AG10803 (cell line): Measurements from ENCODE around the gene GOLGA8A.
A peak's percentile ranks its signal among the peaks of the same experiment; 100 is the strongest.

Source experiments
- DNase-seq: peaks from one replicate; pipeline ENCODE4 v3.0.0; 2010; ENCODE audit warnings: low read depth
- H3K4me3 ChIP-seq: 2 replicates; pipeline ENCODE4 v1.5.1; 2011; ENCODE audit warnings: mild to moderate bottlenecking, low read length, control low read depth
- CTCF ChIP-seq: conservative IDR thresholded peaks from 2 replicates; pipeline ENCODE4 v1.5.1; 2011; ENCODE audit warnings: mild to moderate bottlenecking, low read length, control low read depth, inconsistent platforms

Gene GOLGA8A

GRCh38 chr15:34461730-34462129, 24.1 kb upstream of the GOLGA8A start:
- H3K4me3 ChIP-seq = no peak overlapping the region
- no peak for TF ChIP-seq CTCF
- DNase-seq = no peak

GRCh38 chr15:34460451-34460850, 22.8 kb upstream of the GOLGA8A start:
- no peak overlapping the region for H3K4me3 ChIP-seq
- TF ChIP-seq CTCF = no peak
- DNase-seq = no peak

- no peak overlapping the region for H3K4me3 ChIP-seq
- DNase-seq = no peak
- TF ChIP-seq CTCF = no peak
Measured at GRCh38 chr15:34456658-34457057, 19.1 kb upstream of the GOLGA8A start.

- TF ChIP-seq CTCF = no peak
- no peak overlapping the region for H3K4me3 ChIP-seq
- DNase-seq = no peak
Measured at GRCh38 chr15:34442891-34443290, 5.3 kb upstream of the GOLGA8A start.

GRCh38 chr15:34439878-34440277, 2.3 kb upstream of the GOLGA8A start:
- TF ChIP-seq CTCF = no peak
- no peak overlapping the region for H3K4me3 ChIP-seq

GRCh38 chr15:34436956-34437442, 609 bp downstream of the GOLGA8A start:
- no peak for TF ChIP-seq CTCF
- peak; percentile 42 for DNase-seq
- H3K4me3 ChIP-seq = peak overlapping the region; percentile 65

More at GRCh38 chr15:34439878-34440277, 2.3 kb upstream of the GOLGA8A start:
- no peak for DNase-seq

GRCh38 chr15:34436126-34436955, 1.3 kb downstream of the GOLGA8A start:
- peak; percentile 4 for DNase-seq
- peak overlapping the region; percentile 65 for H3K4me3 ChIP-seq
- TF ChIP-seq CTCF = no peak
